KMS-11 (cell line): ENCODE results near the gene CACNG4.

ENCODE experiments used
- H2AFZ ChIP-seq: fragments of 200-600 bp; sonication (generic); 2 replicates; pipeline ENCODE4 v1.6.1; 2016; ENCODE audit warnings: antibody characterized with exemption, mixed run types, low read depth
- H3K27ac ChIP-seq: fragments of 200-600 bp; sonication (generic); 2 replicates; pipeline ENCODE4 v1.6.1; 2016; ENCODE audit warnings: mild to moderate bottlenecking, mixed run types
- H3K27me3 ChIP-seq: fragments of 200-600 bp; sonication (generic); 2 replicates; pipeline ENCODE4 v1.6.1; 2017; ENCODE audit warnings: mild to moderate bottlenecking, low read depth, mixed run types, moderate library complexity; ENCODE audit not compliant: insufficient read depth
- H3K36me3 ChIP-seq: fragments of 200-600 bp; sonication (generic); 2 replicates; pipeline ENCODE4 v1.6.1; 2017; ENCODE audit warnings: mild to moderate bottlenecking, mixed run types; ENCODE audit not compliant: insufficient read depth
- H3K4me1 ChIP-seq: fragments of 200-600 bp; sonication (generic); 2 replicates; pipeline ENCODE4 v1.6.1; 2016; ENCODE audit warnings: mild to moderate bottlenecking, low read depth, mixed run types; ENCODE audit not compliant: poor library complexity, severe bottlenecking
- H3K4me2 ChIP-seq: fragments of 200-600 bp; sonication (generic); 2 replicates; pipeline ENCODE4 v1.7.0; 2016; ENCODE audit warnings: mild to moderate bottlenecking, mixed run types
- H3K4me3 ChIP-seq: fragments of 200-600 bp; sonication (generic); IDR thresholded peaks from 2 replicates; pipeline ENCODE4 v1.6.1; 2017; ENCODE audit warnings: low read depth, low read length, mixed read lengths; ENCODE audit not compliant: insufficient read depth
- H3K79me2 ChIP-seq: fragments of 200-600 bp; sonication (generic); 2 replicates; pipeline ENCODE4 v1.6.1; 2016; ENCODE audit warnings: low read depth, mixed run types; ENCODE audit not compliant: insufficient read depth
- H3K9ac ChIP-seq: fragments of 200-600 bp; sonication (generic); 2 replicates; pipeline ENCODE4 v1.6.1; 2016; ENCODE audit warnings: mild to moderate bottlenecking, mixed run types
- H4K20me1 ChIP-seq: fragments of 200-600 bp; sonication (generic); 2 replicates; pipeline ENCODE4 v1.6.1; 2016; ENCODE audit warnings: mild to moderate bottlenecking, mixed run types; ENCODE audit not compliant: insufficient read depth
- TF ChIP-seq, protein P1 (sequence below): fragments of 200-600 bp; sonication (generic); conservative IDR thresholded peaks from 2 replicates; pipeline ENCODE4 v1.6.1; 2017; ENCODE audit warnings: low read depth, mild to moderate bottlenecking, antibody characterized with exemption, low read length, moderate library complexity, mixed read lengths

The CACNG4 gene

GRCh38 chr17:67051837-67052236 lies 87.3 kb downstream of the CACNG4 start:
- Histone ChIP-seq H3K4me3 (no peak overlapping the region), H4K20me1 (no peaks in the 10 kb centered on the region), H3K36me3 (no peaks in the 10 kb centered on the region), H2AFZ (no peak overlapping the region), H3K9ac (no peak overlapping the region), H3K4me1 (no peaks in the 10 kb centered on the region), H3K4me2 (no peak overlapping the region), H3K27me3 (no peaks in the 10 kb centered on the region), H3K79me2 (no peaks in the 10 kb centered on the region), H3K27ac (no peak overlapping the region)
- TF ChIP-seq, protein P1, sequence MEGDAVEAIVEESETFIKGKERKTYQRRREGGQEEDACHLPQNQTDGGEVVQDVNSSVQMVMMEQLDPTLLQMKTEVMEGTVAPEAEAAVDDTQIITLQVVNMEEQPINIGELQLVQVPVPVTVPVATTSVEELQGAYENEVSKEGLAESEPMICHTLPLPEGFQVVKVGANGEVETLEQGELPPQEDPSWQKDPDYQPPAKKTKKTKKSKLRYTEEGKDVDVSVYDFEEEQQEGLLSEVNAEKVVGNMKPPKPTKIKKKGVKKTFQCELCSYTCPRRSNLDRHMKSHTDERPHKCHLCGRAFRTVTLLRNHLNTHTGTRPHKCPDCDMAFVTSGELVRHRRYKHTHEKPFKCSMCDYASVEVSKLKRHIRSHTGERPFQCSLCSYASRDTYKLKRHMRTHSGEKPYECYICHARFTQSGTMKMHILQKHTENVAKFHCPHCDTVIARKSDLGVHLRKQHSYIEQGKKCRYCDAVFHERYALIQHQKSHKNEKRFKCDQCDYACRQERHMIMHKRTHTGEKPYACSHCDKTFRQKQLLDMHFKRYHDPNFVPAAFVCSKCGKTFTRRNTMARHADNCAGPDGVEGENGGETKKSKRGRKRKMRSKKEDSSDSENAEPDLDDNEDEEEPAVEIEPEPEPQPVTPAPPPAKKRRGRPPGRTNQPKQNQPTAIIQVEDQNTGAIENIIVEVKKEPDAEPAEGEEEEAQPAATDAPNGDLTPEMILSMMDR = no peak

DNA sequence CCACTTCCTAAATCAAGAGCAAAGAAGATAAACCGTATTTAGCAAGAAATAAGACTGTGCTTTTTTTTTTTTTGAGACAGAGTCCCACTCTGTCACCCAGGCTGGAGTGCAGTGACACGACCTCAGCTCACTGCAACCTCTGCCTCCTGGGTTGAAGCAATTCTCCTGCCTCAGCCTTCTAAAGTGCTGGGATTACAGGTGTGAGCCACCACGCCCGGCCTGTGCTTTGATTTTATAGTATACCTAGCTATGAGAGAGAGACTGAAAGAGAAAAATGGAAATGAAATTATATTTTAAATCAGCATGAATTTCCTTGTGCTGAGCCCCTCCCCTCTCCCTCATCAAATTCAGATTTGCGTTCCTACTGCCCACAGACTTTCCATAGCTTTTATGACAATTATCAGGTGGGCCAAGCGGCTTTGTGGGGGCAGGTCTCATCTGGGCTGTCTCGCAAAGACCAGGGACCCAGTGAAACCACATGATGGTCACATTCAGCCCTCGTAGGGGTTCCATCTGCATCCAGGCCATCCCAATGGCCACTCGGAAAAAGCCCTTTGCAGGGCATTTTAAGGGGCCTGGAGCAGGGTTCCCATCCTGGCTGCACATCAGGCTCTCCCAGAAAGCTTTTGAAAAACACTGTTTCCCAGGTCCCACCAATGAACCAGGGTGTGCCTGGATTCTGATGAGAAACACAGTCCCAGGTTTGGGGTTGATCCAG lies 88.4 kb downstream of the CACNG4 start:
- H3K9ac ChIP-seq = no peak overlapping the region
- no peaks in the 10 kb centered on the region for H4K20me1 ChIP-seq
- H3K4me3 ChIP-seq = no peak overlapping the region
- TF ChIP-seq, protein P1 = no peak
- no peak overlapping the region for H3K4me2 ChIP-seq
- H3K27me3 ChIP-seq = no peaks in the 10 kb centered on the region
- H3K79me2 ChIP-seq = no peaks in the 10 kb centered on the region
- no peak overlapping the region for H2AFZ ChIP-seq
- H3K36me3 ChIP-seq = no peaks in the 10 kb centered on the region
- H3K4me1 ChIP-seq = no peaks in the 10 kb centered on the region
- no peak overlapping the region for H3K27ac ChIP-seq

GRCh38 chr17:67053438-67054000 lies 89.0 kb downstream of the CACNG4 start:
- Histone ChIP-seq H3K9ac (no peak overlapping the region), H3K4me3 (no peak overlapping the region), H3K27ac (no peak overlapping the region), H3K4me1 (no peaks in the 10 kb centered on the region), H4K20me1 (no peaks in the 10 kb centered on the region), H3K4me2 (no peak overlapping the region), H3K79me2 (no peaks in the 10 kb centered on the region), H3K27me3 (no peaks in the 10 kb centered on the region), H3K36me3 (no peaks in the 10 kb centered on the region), H2AFZ (no peak overlapping the region)
- TF ChIP-seq, protein P1 = no peak

DNA sequence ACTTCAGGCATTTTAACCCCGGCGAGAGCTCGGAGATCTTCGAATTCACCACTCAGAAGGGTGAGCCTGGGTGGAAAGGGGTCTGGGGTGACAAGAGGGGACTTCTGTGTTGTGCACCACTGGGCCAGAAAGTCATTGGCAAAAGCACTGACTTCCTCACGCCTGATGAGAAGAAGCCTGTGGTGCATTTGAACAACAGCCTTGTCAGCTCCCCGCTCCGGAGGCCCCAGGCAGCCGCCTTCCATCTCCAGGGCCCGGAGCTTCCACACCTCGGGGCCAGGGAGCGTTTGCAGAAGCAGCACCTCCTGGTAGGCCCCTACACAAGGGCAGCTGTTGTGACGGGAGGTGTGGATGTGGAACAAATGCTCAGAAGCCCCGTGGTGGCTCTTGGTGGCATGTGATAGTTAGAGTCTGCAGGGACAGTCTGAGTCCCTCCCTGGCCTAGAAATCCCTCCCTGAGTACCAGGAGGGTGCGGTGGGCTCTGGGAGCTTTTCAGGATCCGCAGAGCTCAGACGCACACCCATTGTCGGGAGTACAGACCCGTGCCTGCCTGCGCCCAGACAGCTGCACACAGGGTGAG lies 89.6 kb downstream of the CACNG4 start:
- H3K36me3 ChIP-seq = no peaks in the 10 kb centered on the region
- no peaks in the 10 kb centered on the region for H4K20me1 ChIP-seq
- no peak overlapping the region for H2AFZ ChIP-seq
- no peak overlapping the region for H3K27ac ChIP-seq
- H3K4me2 ChIP-seq = no peak overlapping the region
- no peak overlapping the region for H3K4me3 ChIP-seq
- TF ChIP-seq, protein P1 = no peak
- no peaks in the 10 kb centered on the region for H3K79me2 ChIP-seq
- H3K9ac ChIP-seq = no peak overlapping the region
- no peaks in the 10 kb centered on the region for H3K27me3 ChIP-seq
- H3K4me1 ChIP-seq = no peaks in the 10 kb centered on the region
